Skin epidermis (tissue), 12 donors: Measurements from ENCODE around the gene ZC3H12C.
A peak's percentile ranks its signal among the peaks of the same experiment; 100 is the strongest.

Experiments
- H3K27ac ChIP-seq, 21 experiments: fragments of 200-600 bp; sonication (generic) in 11 of 21; one replicate each; pipeline ENCODE4 v1.5.0; 2020; ENCODE audit warnings: mild to moderate bottlenecking in 3 of 21, inconsistent platforms in 2 of 21, moderate library complexity in 2 of 21
- H3K4me3 ChIP-seq, 7 experiments: fragments of 200-600 bp; sonication (generic) in 2 of 7; one replicate each; pipeline ENCODE4 v1.5.0; 2020; ENCODE audit warnings: inconsistent platforms in 2 of 7, mild to moderate bottlenecking in 2 of 7, moderate library complexity in 1 of 7

Gene ZC3H12C

GRCh38 chr11:110094298-110095285, 1.4 kb downstream of the ZC3H12C start:
- Histone ChIP-seq H3K4me3 (peak overlapping the region; percentile 47 to 86 (median 80)), H3K27ac (peak overlapping the region in 14 of 21 experiments; percentile 86 to 97 (median 94))

DNA sequence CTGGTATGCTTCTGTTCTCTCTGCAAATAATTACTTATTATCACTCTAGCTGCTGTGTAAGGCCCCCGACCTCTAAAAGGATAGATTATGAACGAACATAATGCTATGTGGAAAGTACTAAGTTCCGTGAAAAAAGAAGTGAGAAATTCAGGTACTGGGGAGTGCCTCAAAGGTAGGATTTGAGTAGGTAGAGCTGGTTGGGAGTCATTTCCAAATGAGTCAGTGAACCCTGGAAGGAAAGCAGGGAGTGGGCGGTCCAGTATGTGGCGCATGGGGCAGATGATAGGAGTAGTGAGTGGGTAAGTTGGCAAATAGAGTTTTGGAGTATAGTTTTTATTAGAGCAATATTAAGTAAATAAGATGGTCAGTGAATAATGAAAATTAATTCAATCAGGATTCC, 2.4 kb downstream of the ZC3H12C start:
- Histone ChIP-seq H3K27ac (peak overlapping the region in 1 of 21 experiments; percentile 38), H3K4me3 (no peak overlapping the region)

- Histone ChIP-seq H3K4me3 (no peak overlapping the region), H3K27ac (no peak overlapping the region)
These were observed 3.3 kb downstream of the ZC3H12C start for GRCh38 chr11:110096496-110096895.

- no peak overlapping the region for H3K4me3 ChIP-seq
- H3K27ac ChIP-seq = peak overlapping the region in 1 of 21 experiments; percentile 1
These were observed 4.3 kb downstream of the ZC3H12C start for GRCh38 chr11:110097459-110098012.

DNA sequence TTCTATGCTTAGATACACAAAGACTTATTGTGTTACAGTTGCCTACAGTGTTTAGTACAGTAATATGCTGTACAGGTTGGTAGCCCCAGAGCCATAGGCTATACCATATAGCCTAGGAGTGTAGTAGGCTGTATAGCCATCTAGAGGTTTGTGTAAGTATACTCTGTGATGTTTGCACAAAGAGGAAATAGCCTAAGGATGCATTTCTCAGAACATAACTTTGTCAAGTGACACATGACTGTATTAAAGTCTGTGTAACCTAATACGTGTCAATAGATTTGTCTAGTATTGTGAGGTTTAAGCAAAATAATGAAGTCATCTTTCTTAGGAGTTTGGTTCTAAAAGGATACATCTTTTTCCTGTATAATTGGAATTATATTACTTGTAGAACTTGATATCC, 5.5 kb downstream of the ZC3H12C start:
- H3K27ac ChIP-seq = no peak overlapping the region
- no peak overlapping the region for H3K4me3 ChIP-seq

- Histone ChIP-seq H3K4me3 (no peak overlapping the region), H3K27ac (peak overlapping the region in 1 of 21 experiments; percentile 3)
These were observed 7.5 kb downstream of the ZC3H12C start for GRCh38 chr11:110100476-110101240.

- Histone ChIP-seq H3K27ac (no peak overlapping the region), H3K4me3 (no peak overlapping the region)
These were observed 13.6 kb downstream of the ZC3H12C start for GRCh38 chr11:110106713-110107274.

GRCh38 chr11:110110854-110111253, 17.7 kb downstream of the ZC3H12C start:
- H3K4me3 ChIP-seq = no peak overlapping the region
- no peak overlapping the region for H3K27ac ChIP-seq

GRCh38 chr11:110112457-110112856, 19.3 kb downstream of the ZC3H12C start:
- H3K4me3 ChIP-seq = no peak overlapping the region
- no peak overlapping the region for H3K27ac ChIP-seq

- Histone ChIP-seq H3K4me3 (no peak overlapping the region), H3K27ac (no peak overlapping the region)
These were observed 20.3 kb downstream of the ZC3H12C start for GRCh38 chr11:110113505-110113904.

DNA sequence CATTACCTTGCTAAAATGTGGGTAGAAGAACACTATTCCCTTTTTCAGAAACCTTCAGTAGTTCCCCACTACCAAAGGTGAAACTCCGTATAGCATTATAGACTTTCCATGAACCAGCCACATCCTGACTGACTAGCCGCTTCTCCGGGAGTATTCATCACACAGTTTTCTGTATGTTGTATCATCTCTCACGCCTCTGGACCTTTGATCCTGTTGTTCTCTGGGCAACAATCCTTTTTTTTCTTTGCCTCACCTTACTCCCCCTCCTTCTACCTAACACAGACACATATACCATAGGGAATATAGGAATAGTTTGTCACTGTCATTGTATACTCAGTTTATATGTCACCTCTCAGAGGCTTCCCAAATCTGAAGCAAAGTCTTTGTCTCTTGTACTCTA, 20.8 kb downstream of the ZC3H12C start:
- Histone ChIP-seq H3K27ac (no peak overlapping the region), H3K4me3 (no peak overlapping the region)

DNA sequence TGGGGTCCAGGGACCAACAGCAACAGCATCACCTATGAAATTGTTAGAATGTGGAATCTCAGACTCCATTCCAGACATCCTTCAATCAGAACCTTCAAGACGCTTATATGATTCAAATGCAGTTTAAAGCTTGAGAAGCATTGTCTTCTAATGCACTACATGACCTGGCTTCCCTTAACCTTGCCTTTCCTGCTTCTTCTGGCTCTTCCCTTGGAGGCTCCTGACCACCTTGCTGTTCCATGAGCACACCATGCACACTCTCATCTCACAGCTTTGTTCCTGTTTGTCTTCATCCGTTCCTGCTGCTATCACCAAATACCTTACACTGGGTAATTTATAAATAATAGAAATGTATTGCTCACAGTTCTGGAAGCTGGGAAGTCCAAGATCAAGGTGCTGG, 26.1 kb downstream of the ZC3H12C start:
- H3K27ac ChIP-seq = no peak overlapping the region
- H3K4me3 ChIP-seq = no peak overlapping the region

- H3K4me3 ChIP-seq = no peak overlapping the region
- H3K27ac ChIP-seq = no peak overlapping the region
These were observed 28.0 kb downstream of the ZC3H12C start for GRCh38 chr11:110121204-110121603.

DNA sequence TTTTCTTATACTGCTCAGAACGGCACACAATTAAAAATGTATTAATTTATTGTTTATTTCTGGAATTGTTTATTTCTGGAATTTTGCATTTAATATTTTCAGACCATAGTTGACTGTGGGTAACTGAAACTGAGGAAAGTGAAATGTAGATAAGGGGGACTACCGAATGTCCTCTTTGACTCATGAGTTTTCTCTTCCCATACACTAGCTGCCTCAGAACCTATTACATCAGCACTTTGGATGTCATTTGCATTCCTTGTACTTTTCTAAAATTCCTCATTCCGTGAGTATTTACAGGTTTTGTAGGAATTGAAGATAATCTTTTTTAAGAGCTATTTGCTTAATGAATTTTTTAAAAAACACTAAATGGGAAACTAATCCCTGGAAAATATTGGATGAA, 29.8 kb downstream of the ZC3H12C start:
- no peak overlapping the region for H3K27ac ChIP-seq
- no peak overlapping the region for H3K4me3 ChIP-seq

DNA sequence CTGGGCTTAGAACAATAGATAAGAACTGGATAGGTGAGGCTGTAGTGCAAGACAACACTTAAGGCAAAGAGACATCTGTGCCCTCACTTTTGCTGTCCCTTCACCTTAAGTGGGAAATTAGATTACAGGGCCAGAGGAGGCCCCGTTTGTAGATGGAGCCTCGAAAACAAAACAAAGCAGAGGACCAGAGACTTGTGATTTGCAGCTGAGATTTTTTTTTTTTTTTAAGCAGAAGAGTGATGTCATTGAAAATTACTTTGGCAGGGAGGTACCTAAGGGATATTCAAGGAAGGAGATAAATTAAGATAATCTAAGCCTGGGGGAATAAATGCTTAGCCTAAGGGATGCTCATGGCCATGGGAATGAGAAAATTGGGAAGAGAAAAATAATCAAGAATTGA, 31.4 kb downstream of the ZC3H12C start:
- no peak overlapping the region for H3K27ac ChIP-seq
- no peak overlapping the region for H3K4me3 ChIP-seq

DNA sequence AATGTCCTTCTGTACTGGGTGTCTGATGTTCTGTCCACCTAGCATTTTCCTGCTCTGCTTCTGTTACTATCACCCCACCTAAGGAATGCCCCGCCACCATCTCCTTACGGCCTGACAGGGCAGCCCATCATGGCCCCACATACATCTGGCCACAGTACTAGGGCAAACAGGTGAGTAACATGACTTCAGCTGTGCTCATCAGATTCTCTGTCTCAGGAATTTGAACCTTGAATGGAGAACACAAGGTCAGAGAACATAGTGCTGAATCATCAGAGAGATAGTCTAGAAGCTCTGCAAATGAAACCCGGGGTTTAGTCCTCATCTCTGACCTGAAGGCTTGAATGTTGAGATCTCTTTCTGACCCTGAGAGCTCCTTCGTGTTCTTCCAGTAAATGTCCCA, 32.4 kb downstream of the ZC3H12C start:
- H3K27ac ChIP-seq = no peak overlapping the region
- H3K4me3 ChIP-seq = no peak overlapping the region

- no peak overlapping the region for H3K4me3 ChIP-seq
- no peak overlapping the region for H3K27ac ChIP-seq
These were observed 33.7 kb downstream of the ZC3H12C start for GRCh38 chr11:110126936-110127335.

GRCh38 chr11:110128161-110128560, 35.0 kb downstream of the ZC3H12C start:
- no peak overlapping the region for H3K27ac ChIP-seq
- no peak overlapping the region for H3K4me3 ChIP-seq

GRCh38 chr11:110130642-110131238, 37.5 kb downstream of the ZC3H12C start:
- Histone ChIP-seq H3K4me3 (no peak overlapping the region), H3K27ac (no peak overlapping the region)
